ENCODE results near the gene RPRD1B.
A peak's percentile ranks its signal among the peaks of the same experiment; 100 is the strongest.

RPRD1B gene

GRCh38 chr20:38023181-38024001 lies 10.2 kb upstream of the RPRD1B start:
- H3K4me3 ChIP-seq (ENCODE audit: low read depth, low read length): no peak overlapping the region
- TF ChIP-seq CTCF (conservative IDR thresholded peaks at IDR 0.05; ENCODE audit: low read depth, low read length): no peak
- DNase-seq (ENCODE audit: low read depth): peak; percentile 95

GRCh38 chr20:38024496-38024895 lies 9.1 kb upstream of the RPRD1B start:
- TF ChIP-seq CTCF (conservative IDR thresholded peaks at IDR 0.05; ENCODE audit: low read depth, low read length): no peak
- no peak overlapping the region for H3K4me3 ChIP-seq (ENCODE audit: low read depth, low read length)
- no peak for DNase-seq (ENCODE audit: low read depth)

GRCh38 chr20:38029453-38029852 lies 4.1 kb upstream of the RPRD1B start:
- TF ChIP-seq CTCF (conservative IDR thresholded peaks at IDR 0.05; ENCODE audit: low read depth, low read length): no peak
- no peak overlapping the region for H3K4me3 ChIP-seq (ENCODE audit: low read depth, low read length)
- no peak for DNase-seq (ENCODE audit: low read depth)

GRCh38 chr20:38031957-38032356 lies 1.6 kb upstream of the RPRD1B start:
- no peak for TF ChIP-seq CTCF (conservative IDR thresholded peaks at IDR 0.05; ENCODE audit: low read depth, low read length)
- no peak for DNase-seq (ENCODE audit: low read depth)
- H3K4me3 ChIP-seq (ENCODE audit: low read depth, low read length): no peak overlapping the region

- no peak for TF ChIP-seq CTCF (conservative IDR thresholded peaks at IDR 0.05; ENCODE audit: low read depth, low read length)
- no peak for DNase-seq (ENCODE audit: low read depth)
- peak overlapping the region; percentile 93 for H3K4me3 ChIP-seq (ENCODE audit: low read depth, low read length)
Measured at GRCh38 chr20:38032585-38033329, 789 bp upstream of the RPRD1B start.

- H3K4me3 ChIP-seq (ENCODE audit: low read depth, low read length): peak overlapping the region; percentile 93
- DNase-seq (ENCODE audit: low read depth): no peak
- TF ChIP-seq CTCF (conservative IDR thresholded peaks at IDR 0.05; ENCODE audit: low read depth, low read length): no peak
Measured at GRCh38 chr20:38034108-38034649, 633 bp downstream of the RPRD1B start.

All from choroid plexus epithelial cell (primary cell).